Suprapubic skin (tissue), 4 donors: ENCODE measurements around the gene HSP90AB1.

Experiments used
- EP300 ChIP-seq: sonication (generic); formaldehyde crosslinking; IDR thresholded peaks from one replicate; pipeline ENCODE4 v1.6.1; 2017; ENCODE audit warnings: antibody characterized with exemption
- POLR2A ChIP-seq, 2 donors: fragments of 450-650 bp; IDR thresholded peaks; one replicate each; pipeline ENCODE4 v1.6.1; 2017; ENCODE audit warnings: antibody characterized with exemption in 2 of 2, mild to moderate bottlenecking in 2 of 2, moderate library complexity in 2 of 2
- POLR2AphosphoS5 ChIP-seq, 3 donors: sonication (generic); formaldehyde crosslinking; IDR thresholded peaks; one replicate each; pipeline ENCODE4 v1.6.1; 2017; ENCODE audit warnings: antibody characterized with exemption in 3 of 3
- TF ChIP-seq, protein P1 (sequence below), 2 donors: fragments of 200-600 bp in 1 of 2; fragments of 450-650 bp in 1 of 2; sonication (generic) in 1 of 2; IDR thresholded peaks; one replicate each; pipeline ENCODE4 v1.5.1; 2016 to 2019; ENCODE audit warnings: antibody characterized with exemption in 2 of 2, mild to moderate bottlenecking in 1 of 2, moderate library complexity in 1 of 2

DNA sequence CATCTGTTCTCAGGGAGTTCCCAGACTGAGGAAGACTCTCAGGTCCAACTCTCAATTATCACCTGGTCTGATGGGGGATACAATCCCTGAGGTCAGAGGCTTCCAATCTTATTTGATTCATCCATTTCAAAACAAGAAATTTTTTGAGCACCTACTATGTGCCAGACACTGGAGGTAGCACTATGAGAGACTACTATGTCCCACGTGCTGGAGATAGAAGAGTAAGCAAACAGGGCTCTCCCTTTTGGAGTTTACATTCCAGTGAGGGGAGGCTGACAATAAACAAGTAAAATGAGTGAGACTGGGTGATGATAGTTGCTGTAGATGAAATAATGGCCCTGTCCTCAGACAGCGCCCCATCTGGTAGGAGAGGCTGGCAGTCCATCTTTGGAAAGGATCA lies 39.8 kb downstream of the HSP90AB1 start:
- TF ChIP-seq, protein P1, sequence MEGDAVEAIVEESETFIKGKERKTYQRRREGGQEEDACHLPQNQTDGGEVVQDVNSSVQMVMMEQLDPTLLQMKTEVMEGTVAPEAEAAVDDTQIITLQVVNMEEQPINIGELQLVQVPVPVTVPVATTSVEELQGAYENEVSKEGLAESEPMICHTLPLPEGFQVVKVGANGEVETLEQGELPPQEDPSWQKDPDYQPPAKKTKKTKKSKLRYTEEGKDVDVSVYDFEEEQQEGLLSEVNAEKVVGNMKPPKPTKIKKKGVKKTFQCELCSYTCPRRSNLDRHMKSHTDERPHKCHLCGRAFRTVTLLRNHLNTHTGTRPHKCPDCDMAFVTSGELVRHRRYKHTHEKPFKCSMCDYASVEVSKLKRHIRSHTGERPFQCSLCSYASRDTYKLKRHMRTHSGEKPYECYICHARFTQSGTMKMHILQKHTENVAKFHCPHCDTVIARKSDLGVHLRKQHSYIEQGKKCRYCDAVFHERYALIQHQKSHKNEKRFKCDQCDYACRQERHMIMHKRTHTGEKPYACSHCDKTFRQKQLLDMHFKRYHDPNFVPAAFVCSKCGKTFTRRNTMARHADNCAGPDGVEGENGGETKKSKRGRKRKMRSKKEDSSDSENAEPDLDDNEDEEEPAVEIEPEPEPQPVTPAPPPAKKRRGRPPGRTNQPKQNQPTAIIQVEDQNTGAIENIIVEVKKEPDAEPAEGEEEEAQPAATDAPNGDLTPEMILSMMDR (IDR thresholded peaks at IDR 0.05) = no peak
- TF ChIP-seq POLR2A (IDR thresholded peaks at IDR 0.05) (no peak), POLR2AphosphoS5 (IDR thresholded peaks at IDR 0.05) (no peak), EP300 (no peak)
